SK-N-SH treated with all-trans-retinoic acid at 6 μM for 48 hours (cell line): ENCODE measurements around the gene SLC37A4.

ENCODE experiments used
- CREB5 ChIP-seq: fragments of 250-450 bp; sonication (Bioruptor Pico); IDR thresholded peaks from 2 replicates; pipeline ENCODE4 v1.5.1; 2020; ENCODE audit warnings: low read depth, mild to moderate bottlenecking, moderate library complexity
- GLIS3 ChIP-seq: fragments of 250-450 bp; sonication (Bioruptor Pico); IDR thresholded peaks from 2 replicates; pipeline ENCODE4 v1.5.0; 2020; ENCODE audit warnings: mild to moderate bottlenecking, moderate library complexity
- ISL1 ChIP-seq: fragments of 250-450 bp; sonication (Bioruptor Pico); IDR thresholded peaks from 2 replicates; pipeline ENCODE4 v2.1.2; 2022; ENCODE audit warnings: mild to moderate bottlenecking, moderate library complexity
- POU6F1 ChIP-seq: fragments of 250-450 bp; sonication (Bioruptor Pico); IDR thresholded peaks from 2 replicates; pipeline ENCODE4 v1.8.0; 2021; ENCODE audit warnings: low read depth, mild to moderate bottlenecking, moderate library complexity, borderline replicate concordance
- RARB ChIP-seq: fragments of 250-450 bp; sonication (Bioruptor Pico); IDR thresholded peaks from 2 replicates; pipeline ENCODE4 v1.8.0; 2021; ENCODE audit warnings: mild to moderate bottlenecking, moderate library complexity
- ZFP3 ChIP-seq: fragments of 250-450 bp; sonication (Bioruptor Pico); IDR thresholded peaks from 2 replicates; pipeline ENCODE4 v1.5.0; 2020; ENCODE audit warnings: mild to moderate bottlenecking, moderate library complexity
- ZFP30 ChIP-seq: fragments of 450-650 bp; formaldehyde crosslinking; IDR thresholded peaks from 2 replicates; pipeline ENCODE4 v1.5.0; 2022; ENCODE audit warnings: mild to moderate bottlenecking, moderate library complexity

GRCh38 chr11:118998388-118998717, 32.3 kb downstream of the SLC37A4 start:
- TF ChIP-seq POU6F1 (no peak), ZFP30 (CRISPR knock-in tag) (no peak), CREB5 (no peak), ISL1 (CRISPR knock-in tag) (no peak), ZFP3 (CRISPR knock-in tag) (no peak), RARB (CRISPR knock-in tag) (no peak), GLIS3 (CRISPR knock-in tag) (no peak)
